NCI-H510A (cell line): ENCODE measurements around the gene BAZ2B.
"Not testable (repeated sequence)": the region's sequence is repeated elsewhere in the genome, so short reads cannot be mapped to it uniquely, and the experiment has no call there.

Experiments
- DNase-seq: peaks from one replicate; lab custom pipeline; 2025; lab: John Stamatoyannopoulos, UW

The BAZ2B gene

DNA sequence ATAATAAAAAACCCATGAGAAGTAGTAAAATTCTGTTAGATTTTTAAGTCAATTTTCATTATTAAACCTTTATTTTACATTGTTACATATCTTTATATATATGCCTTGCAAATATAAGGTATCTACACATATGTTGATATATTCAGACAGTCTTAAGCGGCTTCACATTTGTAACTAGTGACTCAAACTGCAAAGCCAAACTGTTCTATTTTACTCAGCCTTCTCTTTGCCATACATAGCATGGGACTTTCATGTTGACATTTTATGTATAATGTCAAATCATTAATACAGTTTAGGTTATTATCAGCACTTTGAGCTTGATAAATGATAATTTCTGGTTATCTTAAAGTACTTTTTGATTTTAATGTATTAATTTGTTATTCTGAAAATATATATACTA is 204.9 kb downstream of the BAZ2B start:
- no peak for DNase-seq

- DNase-seq, result no peak
Observed at GRCh38 chr2:159410276-159410675, 206.1 kb downstream of the BAZ2B start.

GRCh38 chr2:159409116-159409800 is 207.1 kb downstream of the BAZ2B start:
- DNase-seq, result no peak

- DNase-seq, result no peak
Observed at GRCh38 chr2:159402790-159403189, 213.6 kb downstream of the BAZ2B start.

- not testable (repeated sequence) for DNase-seq
Observed at GRCh38 chr2:159402160-159402559, 214.2 kb downstream of the BAZ2B start.

GRCh38 chr2:159399716-159400415 is 216.5 kb downstream of the BAZ2B start:
- DNase-seq, result no peak

DNA sequence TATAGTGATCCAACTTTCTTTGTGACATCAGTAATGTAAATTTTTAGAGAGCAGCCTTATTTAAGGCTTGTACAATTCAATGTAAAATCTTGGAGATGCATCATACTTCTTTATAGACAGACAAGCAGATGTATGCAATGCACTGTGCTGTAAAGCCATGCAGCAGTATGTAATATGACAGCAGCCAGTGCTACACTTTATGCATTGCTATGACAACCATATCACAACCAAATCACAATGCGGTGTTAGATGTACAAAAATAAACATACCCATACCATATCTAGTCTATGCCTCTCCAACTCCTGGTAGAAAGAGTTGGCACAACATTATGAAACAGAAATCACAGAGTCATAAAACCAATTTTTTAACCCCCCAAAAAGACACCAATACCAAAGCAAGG is 219.5 kb downstream of the BAZ2B start:
- DNase-seq, result no peak

DNA sequence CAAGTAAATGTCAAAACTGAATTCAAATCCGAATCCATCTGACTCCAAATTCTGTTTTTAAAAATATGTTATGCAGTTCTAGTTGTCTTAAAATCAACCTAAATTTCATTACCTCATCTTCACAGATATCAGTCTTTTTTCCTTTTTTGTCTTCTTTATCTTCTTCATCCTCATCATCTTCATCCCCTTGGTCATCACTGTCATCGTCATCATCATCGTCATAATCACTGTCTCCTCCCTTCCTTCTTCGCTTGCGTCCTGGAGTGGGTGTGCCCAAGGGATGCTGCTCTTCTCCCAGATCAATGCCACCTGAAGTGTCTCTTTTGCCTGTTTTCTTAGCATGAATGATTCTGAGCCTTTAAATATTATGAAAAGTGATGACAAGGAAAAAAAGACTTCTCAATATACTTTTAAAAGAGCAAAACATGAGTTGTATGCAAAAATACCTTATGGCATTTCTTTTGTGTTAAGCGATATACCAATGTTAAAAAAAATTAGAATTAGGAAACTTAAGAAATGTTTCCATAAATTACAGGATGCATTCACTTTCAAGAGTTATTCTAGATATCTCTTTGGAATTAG is 233.8 kb downstream of the BAZ2B start:
- no peak for DNase-seq

- DNase-seq, result no peak
Observed at GRCh38 chr2:159381574-159381973, 234.8 kb downstream of the BAZ2B start.

DNA sequence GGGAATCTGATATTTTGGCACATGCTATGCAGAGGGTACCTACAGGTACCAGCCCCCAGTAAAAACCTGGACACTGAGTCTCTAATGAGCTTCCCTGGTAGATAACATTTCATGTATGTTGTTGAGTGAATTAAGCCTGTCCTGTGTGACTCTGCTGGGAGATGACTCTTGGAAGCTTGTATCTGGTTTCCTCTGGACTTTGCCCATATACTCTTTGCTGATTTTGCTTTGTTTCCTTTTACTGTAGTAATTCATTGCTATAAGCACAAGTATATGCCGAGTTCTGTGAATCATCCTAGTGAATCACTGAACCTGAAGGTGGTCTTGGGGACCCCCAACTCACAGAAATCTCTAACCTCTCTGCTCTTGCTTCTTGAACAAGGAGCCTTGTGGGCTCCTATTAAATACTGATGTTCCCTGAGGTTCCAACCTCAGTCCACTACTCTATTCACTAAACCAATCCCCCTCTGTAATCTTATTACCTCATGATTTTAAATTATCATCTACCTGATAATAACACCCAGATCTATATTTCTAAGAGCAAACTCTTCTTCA is 235.6 kb downstream of the BAZ2B start:
- no peak for DNase-seq

- DNase-seq, result no peak
Observed at GRCh38 chr2:159379181-159379580, 237.2 kb downstream of the BAZ2B start.

GRCh38 chr2:159375241-159375640 is 241.1 kb downstream of the BAZ2B start:
- DNase-seq, result no peak

GRCh38 chr2:159371506-159371905 is 244.8 kb downstream of the BAZ2B start:
- DNase-seq, result no peak

DNA sequence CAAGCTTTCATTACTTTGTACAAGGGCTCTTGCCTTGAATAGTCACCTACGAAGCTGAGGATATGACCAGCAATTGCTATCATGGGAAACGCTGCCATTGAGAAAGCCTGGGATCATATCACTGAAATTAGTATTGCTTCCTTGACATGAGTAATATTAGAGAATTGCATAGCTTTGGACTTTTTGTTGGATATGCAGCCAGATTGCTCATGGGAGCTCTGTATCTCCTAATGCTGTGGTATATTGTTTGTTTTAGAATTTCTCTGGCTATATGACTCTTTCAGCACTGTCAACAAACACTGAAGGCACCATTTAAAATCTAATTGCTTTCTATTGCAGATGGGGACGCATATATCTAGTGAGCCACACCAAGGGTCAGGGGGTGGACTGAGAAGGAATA is 249.8 kb downstream of the BAZ2B start:
- DNase-seq, result no peak

- DNase-seq, result no peak
Observed at GRCh38 chr2:159362816-159363251, 253.5 kb downstream of the BAZ2B start.

GRCh38 chr2:159362094-159362493 is 254.3 kb downstream of the BAZ2B start:
- no peak for DNase-seq

DNA sequence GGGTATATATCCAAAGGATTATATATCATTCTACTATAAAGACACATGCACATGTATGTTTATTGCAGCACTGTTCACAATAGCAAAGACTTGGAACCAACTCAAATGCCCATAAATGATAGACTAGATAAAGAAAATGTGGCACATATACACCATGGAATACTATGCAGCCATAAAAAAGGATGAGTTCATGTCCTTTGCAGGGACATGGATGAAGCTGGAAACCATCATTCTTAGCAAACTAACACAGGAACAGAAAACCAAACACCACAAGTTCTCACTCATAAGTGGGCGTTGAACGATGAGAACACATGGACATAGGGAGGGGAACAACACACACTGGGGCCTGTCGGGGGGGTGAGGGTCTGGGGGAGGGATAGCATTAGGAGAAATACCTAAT is 254.7 kb downstream of the BAZ2B start:
- not testable (repeated sequence) for DNase-seq

DNA sequence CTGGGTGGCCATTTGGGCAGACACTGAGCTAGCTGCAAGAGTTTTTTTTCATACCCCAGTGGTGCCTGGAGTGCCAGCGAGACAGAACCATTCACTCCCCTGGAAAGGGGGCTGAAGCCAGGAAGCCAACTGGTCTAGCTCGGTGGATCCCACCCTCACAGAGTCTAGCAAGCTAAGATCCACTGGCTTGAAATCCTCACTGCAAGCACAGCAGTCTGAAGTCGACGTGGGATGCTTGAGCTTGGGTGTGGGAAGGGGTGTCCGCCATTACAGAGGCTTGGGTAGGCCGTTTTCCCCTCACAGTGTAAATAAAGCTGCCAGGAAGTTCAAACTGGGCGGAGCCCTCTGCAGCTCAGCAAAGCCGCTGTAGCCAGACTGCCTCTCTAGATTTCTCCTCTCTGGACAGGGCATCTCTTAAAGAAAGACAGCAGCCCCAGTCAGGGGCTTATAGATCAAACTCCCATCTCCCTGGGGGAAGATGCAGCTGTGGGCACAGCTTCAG is 260.2 kb downstream of the BAZ2B start:
- no peak for DNase-seq

DNA sequence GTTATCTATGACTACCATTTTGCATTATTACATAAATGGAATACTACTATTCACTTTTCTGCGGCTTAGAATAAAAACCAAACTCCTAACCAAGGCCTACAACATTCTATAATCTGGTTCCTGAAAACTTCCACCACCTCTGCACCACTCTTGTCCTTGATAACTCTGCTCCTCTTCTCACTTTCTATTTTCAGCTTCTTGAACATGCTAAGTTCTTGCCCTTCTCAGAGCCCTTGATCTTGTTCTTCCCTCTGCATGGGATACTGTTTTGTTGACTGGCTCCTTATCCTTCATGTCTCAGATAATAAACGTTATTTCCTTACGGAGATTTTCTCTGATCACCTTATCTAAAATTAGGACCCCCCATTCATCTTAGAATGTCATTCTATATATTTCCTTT is 264.4 kb downstream of the BAZ2B start:
- DNase-seq, result no peak

GRCh38 chr2:159349674-159350299 is 266.6 kb downstream of the BAZ2B start:
- DNase-seq, result no peak

GRCh38 chr2:159326569-159327255 is 289.6 kb downstream of the BAZ2B start:
- DNase-seq, result no peak

- DNase-seq, result no peak
Observed at GRCh38 chr2:159322419-159322818, 293.9 kb downstream of the BAZ2B start.
